Measurements from ENCODE around the gene NTSR2.

Gene NTSR2

GRCh38 chr2:11618708-11619062 lies 51.3 kb downstream of the NTSR2 start:
- no peaks in the 10 kb centered on the region for H3K9me3 ChIP-seq (replicated peaks; ENCODE audit: insufficient read depth, low read length)
- H4K20me1 ChIP-seq (ENCODE audit: insufficient read depth, low read length): no peaks in the 10 kb centered on the region
- DNase-seq: no peak
- no peak overlapping the region for H3K9ac ChIP-seq (ENCODE audit: low read length)
- H3K4me2 ChIP-seq (ENCODE audit: low read depth, low read length): no peak overlapping the region
- H3K4me3 ChIP-seq (ENCODE audit: low read length): no peak overlapping the region
- no peaks in the 10 kb centered on the region for H3K79me2 ChIP-seq (ENCODE audit: low read length)
- no peak overlapping the region for H2AFZ ChIP-seq (ENCODE audit: low read length)
- no peaks in the 10 kb centered on the region for H3F3A ChIP-seq (ENCODE audit: insufficient read depth, low read length)
- H3K27ac ChIP-seq (ENCODE audit: low read length): no peak overlapping the region
- H3K9me2 ChIP-seq (replicated peaks; ENCODE audit: insufficient read depth, low read length): no peaks in the 10 kb centered on the region
- H3K4me1 ChIP-seq (ENCODE audit: low read length): no peaks in the 10 kb centered on the region
- H3K36me3 ChIP-seq (replicated peaks; ENCODE audit: insufficient read depth, low read length): no peaks in the 10 kb centered on the region
- TF ChIP-seq EZH2phosphoT487 (IDR thresholded peaks at IDR 0.05; ENCODE audit: low read length) (no peak), CTCF (IDR thresholded peaks at IDR 0.05; ENCODE audit: low read length) (no peak), EZH2 (optimal IDR thresholded peaks at IDR 0.05; ENCODE audit: low read depth, low read length) (no peak)
- no peaks in the 10 kb centered on the region; the same call in 1 of the 2 replicates for H3K27me3 ChIP-seq (replicated peaks; ENCODE audit: insufficient read depth, low read length)

- H3K79me2 ChIP-seq (ENCODE audit: low read length): no peaks in the 10 kb centered on the region
- no peaks in the 10 kb centered on the region for H3K9me3 ChIP-seq (replicated peaks; ENCODE audit: insufficient read depth, low read length)
- no peak for TF ChIP-seq CTCF (IDR thresholded peaks at IDR 0.05; ENCODE audit: low read length)
- no peak for TF ChIP-seq EZH2 (optimal IDR thresholded peaks at IDR 0.05; ENCODE audit: low read depth, low read length)
- TF ChIP-seq EZH2phosphoT487 (IDR thresholded peaks at IDR 0.05; ENCODE audit: low read length): no peak
- H3K9me2 ChIP-seq (replicated peaks; ENCODE audit: insufficient read depth, low read length): no peaks in the 10 kb centered on the region
- H3K9ac ChIP-seq (ENCODE audit: low read length): no peak overlapping the region
- no peak for DNase-seq
- no peak overlapping the region for H3K27ac ChIP-seq (ENCODE audit: low read length)
- H3F3A ChIP-seq (ENCODE audit: insufficient read depth, low read length): no peaks in the 10 kb centered on the region
- no peak overlapping the region for H2AFZ ChIP-seq (ENCODE audit: low read length)
- no peak overlapping the region for H3K4me3 ChIP-seq (ENCODE audit: low read length)
- no peak overlapping the region for H3K4me2 ChIP-seq (ENCODE audit: low read depth, low read length)
- H3K36me3 ChIP-seq (replicated peaks; ENCODE audit: insufficient read depth, low read length): no peaks in the 10 kb centered on the region
- no peaks in the 10 kb centered on the region for H3K4me1 ChIP-seq (ENCODE audit: low read length)
- H4K20me1 ChIP-seq (ENCODE audit: insufficient read depth, low read length): no peaks in the 10 kb centered on the region
- H3K27me3 ChIP-seq (replicated peaks; ENCODE audit: insufficient read depth, low read length): no peaks in the 10 kb centered on the region; the same call in 1 of the 2 replicates
These were observed 51.8 kb downstream of the NTSR2 start for GRCh38 chr2:11617984-11618707.

- Histone ChIP-seq H3K9ac (ENCODE audit: low read length) (no peak overlapping the region), H3K9me3 (replicated peaks; ENCODE audit: insufficient read depth, low read length) (no peaks in the 10 kb centered on the region), H3K36me3 (replicated peaks; ENCODE audit: insufficient read depth, low read length) (no peaks in the 10 kb centered on the region), H3K4me1 (ENCODE audit: low read length) (no peaks in the 10 kb centered on the region), H3K9me2 (replicated peaks; ENCODE audit: insufficient read depth, low read length) (no peaks in the 10 kb centered on the region), H3K79me2 (ENCODE audit: low read length) (no peaks in the 10 kb centered on the region), H3K4me2 (ENCODE audit: low read depth, low read length) (no peak overlapping the region), H3K27me3 (replicated peaks; ENCODE audit: insufficient read depth, low read length) (no peaks in the 10 kb centered on the region; the same call in 1 of the 2 replicates), H3K4me3 (ENCODE audit: low read length) (no peak overlapping the region), H3K27ac (ENCODE audit: low read length) (no peak overlapping the region), H3F3A (ENCODE audit: insufficient read depth, low read length) (no peaks in the 10 kb centered on the region), H2AFZ (ENCODE audit: low read length) (no peak overlapping the region), H4K20me1 (ENCODE audit: insufficient read depth, low read length) (no peaks in the 10 kb centered on the region)
- DNase-seq: no peak
- TF ChIP-seq EZH2phosphoT487 (IDR thresholded peaks at IDR 0.05; ENCODE audit: low read length) (no peak), EZH2 (optimal IDR thresholded peaks at IDR 0.05; ENCODE audit: low read depth, low read length) (no peak), CTCF (IDR thresholded peaks at IDR 0.05; ENCODE audit: low read length) (no peak)
These were observed 52.5 kb downstream of the NTSR2 start for GRCh38 chr2:11617527-11617926.

Measured in MM.1S (cell line).